HPDE6-E6E7 (cell line): Measurements from ENCODE around the gene CKAP2L.

Experiments
- DNase-seq: peaks from one replicate; pipeline ENCODE4 v3.0.0; 2011; ENCODE audit warnings: missing footprints; ENCODE audit errors: extremely low spot score

Gene CKAP2L

GRCh38 chr2:112764071-112765044 is at the start of gene CKAP2L:
Gene CKAP2L, minus strand, starts transcription at chr2:112764609. Its CDS starts 11 bp downstream, at chr2:112764598.
- DNase-seq = peak; percentile 96

- no peak for DNase-seq
Measured at GRCh38 chr2:112813280-112813966, 49.0 kb upstream of the CKAP2L start.

- DNase-seq = no peak
Measured at GRCh38 chr2:112812318-112813267, 48.2 kb upstream of the CKAP2L start.

GRCh38 chr2:112811841-112812306 is 47.5 kb upstream of the CKAP2L start:
- peak; percentile 73 for DNase-seq

- DNase-seq = no peak
Measured at GRCh38 chr2:112811276-112811831, 46.9 kb upstream of the CKAP2L start.

GRCh38 chr2:112809112-112809511 is 44.7 kb upstream of the CKAP2L start:
- no peak for DNase-seq

- no peak for DNase-seq
Measured at GRCh38 chr2:112807233-112807807, 42.9 kb upstream of the CKAP2L start.

GRCh38 chr2:112805542-112805941 is 41.1 kb upstream of the CKAP2L start:
- peak; percentile 81 for DNase-seq

- peak; percentile 86 for DNase-seq
Measured at GRCh38 chr2:112803691-112804521, 39.5 kb upstream of the CKAP2L start.

GRCh38 chr2:112800881-112801583 is 36.6 kb upstream of the CKAP2L start:
- DNase-seq = no peak

- DNase-seq = no peak
Measured at GRCh38 chr2:112798979-112799975, 34.9 kb upstream of the CKAP2L start.

- no peak for DNase-seq
Measured at GRCh38 chr2:112796486-112796885, 32.1 kb upstream of the CKAP2L start.

GRCh38 chr2:112795774-112796173 is 31.4 kb upstream of the CKAP2L start:
- DNase-seq = peak; percentile 79

- DNase-seq = no peak
Measured at GRCh38 chr2:112794841-112795240, 30.4 kb upstream of the CKAP2L start.

- DNase-seq = peak; percentile 74
Measured at GRCh38 chr2:112794131-112794733, 29.8 kb upstream of the CKAP2L start.

- DNase-seq = no peak
Measured at GRCh38 chr2:112793449-112793978, 29.1 kb upstream of the CKAP2L start.

GRCh38 chr2:112792419-112792818 is 28.0 kb upstream of the CKAP2L start:
- DNase-seq = no peak
